ENCODE results near the gene CHCHD10. TPM values are rescaled to one million over a fixed set of nuclear protein-coding genes. Genes with fewer than 3 reads are reported as not detected.

The CHCHD10 gene
- total and polyA plus RNA-seq, 2 of the 13 experiments (the other 11 are each of a cell fraction or from before 2014, with no cell fraction given): 37.0 to 62.8 TPM

GRCh38 chr22:23772649-23773473, 5.1 kb upstream of the CHCHD10 start, which contains the start of gene MMP11:
Gene MMP11, plus strand, starts transcription at chr22:23772849. Its CDS starts 22 bp downstream, at chr22:23772871.
- ChIA-PET CTCF (ENCODE audit: low intra/inter-chr PET ratio, low total read pairs) (no interaction called here), POLR2A (interaction anchor here (0.5 to 6.6 kb wide), 8 partner anchors 9 to 116 kb away, joined by 3 to 201 read pairs (median 4); partner anchors contain the start of genes C22orf15, SLC2A11 and SMARCB1)
- H3K27me3 ChIP-seq (ENCODE audit: control insufficient read depth in 1 of 2, insufficient read depth in 2 of 2, low read length in 2 of 2): no peaks in the 10 kb centered on the region; a peak in 1 of 5 replicates
- H3K9me3 ChIP-seq (ENCODE audit: low read length): no peaks in the 10 kb centered on the region
- no TSS peak for BruUV-seq (replicated peaks)
- DNase-seq (ENCODE audit: low spot score) (no peak), ATAC-seq (peak; percentile 4), FAIRE-seq (no peak)
- H3K4me3 ChIP-seq (replicated peaks in 1 of 3; ENCODE audit: insufficient read depth in 1 of 3, low read depth in 2 of 3, low read length in 3 of 3): peak within 1 kb of the TSS; percentile 71 to 90 (median 75)
- H3K36me3 ChIP-seq (replicated peaks in 1 of 2; ENCODE audit: control insufficient read depth in 1 of 2, insufficient read depth in 2 of 2, low read length in 2 of 2): no peaks in the 10 kb centered on the region
- in situ Hi-C loops (cut with HindIII; ENCODE audit: extremely low pct_ligation_motif_present, low pct_unique_long_range_greater_than_20kb): no loop called here
- WGBS (ENCODE audit: low lambda C conversion rate): 1% methylated on average over 19 of the region's 79 CpGs
- intact Hi-C loops (cut with micrococcal nuclease; ENCODE audit: unreplicated experiment): no loop called here
- H3K9ac ChIP-seq (ENCODE audit: insufficient read depth, low read depth, low read length): peak within 1 kb of the TSS; percentile 85
- no peaks in the 10 kb centered on the region for H4K20me1 ChIP-seq (ENCODE audit: insufficient read depth, low read length)
- no peak within 1 kb of the TSS for H2AFZ ChIP-seq (ENCODE audit: low read length)
- H3K79me2 ChIP-seq (ENCODE audit: insufficient read depth, low read length): peaks cover 2% of the 10 kb centered on the region
- H3K27ac ChIP-seq (ENCODE audit: extremely low read length, insufficient read depth, low read length): peak within 1 kb of the TSS; percentile 75
- H3K4me1 ChIP-seq (ENCODE audit: insufficient read depth, low read length): peaks cover 74% of the 10 kb centered on the region
- peak within 1 kb of the TSS; percentile 90 for H3K4me2 ChIP-seq (ENCODE audit: low read depth, low read length)
- TF ChIP-seq ZNF777 (CRISPR knock-in tag; IDR thresholded peaks at IDR 0.05): 0 out of 2 replicates have a peak, but pooled peaks have one; percentile 8
- TF ChIP-seq NFE2 (CRISPR knock-in tag; IDR thresholded peaks at IDR 0.05): no peak
- peak; percentile 72 for TF ChIP-seq RBFOX2 (IDR thresholded peaks at IDR 0.05; ENCODE audit: low read depth, low read length)
- TF ChIP-seq HOXA5 (CRISPR knock-in tag; IDR thresholded peaks at IDR 0.05): no peak
- no peak for TF ChIP-seq NCOR1 (IDR thresholded peaks at IDR 0.05; ENCODE audit: borderline replicate concordance, low read length)
- TF ChIP-seq ATF7-NPFF (CRISPR knock-in tag; IDR thresholded peaks at IDR 0.05; ENCODE audit: low read depth): no peak; the same call in 1 of the 2 replicates
- peak; percentile 27; the same call in 1 of the 2 replicates for TF ChIP-seq POLR2G (IDR thresholded peaks at IDR 0.05; ENCODE audit: low read depth, low read length)
- 0 out of 2 replicates have a peak, but pooled peaks have one; percentile 20 for TF ChIP-seq SAP130 (CRISPR knock-in tag; IDR thresholded peaks at IDR 0.05; ENCODE audit: low read depth)
- peak; percentile 35 to 74; a peak in 2 of 4 replicates for TF ChIP-seq POLR2A (IDR thresholded peaks at IDR 0.05; ENCODE audit: insufficient read depth in 1 of 2, low read depth in 2 of 2, low read length in 2 of 2)
- TF ChIP-seq HMGXB4 (CRISPR knock-in tag; IDR thresholded peaks at IDR 0.05; ENCODE audit: borderline replicate concordance in 1 of 2, low read depth in 1 of 2): peak in 1 of 2 experiments; percentile 35; a peak in 1 of 4 replicates
- peak; percentile 15; the same call in 1 of the 2 replicates for TF ChIP-seq MAX (IDR thresholded peaks at IDR 0.05)
- no peak for TF ChIP-seq SKIL (CRISPR knock-in tag; IDR thresholded peaks at IDR 0.05; ENCODE audit: borderline replicate concordance)
- TF ChIP-seq MXD4 (CRISPR knock-in tag; IDR thresholded peaks at IDR 0.05): no peak
- TF ChIP-seq RARA (CRISPR knock-in tag; IDR thresholded peaks at IDR 0.05): peak; percentile 17; the same call in 1 of the 2 replicates
- no peak for TF ChIP-seq ZKSCAN8 (CRISPR knock-in tag; IDR thresholded peaks at IDR 0.05; ENCODE audit: borderline replicate concordance)
- TF ChIP-seq ZNF33A (CRISPR knock-in tag; IDR thresholded peaks at IDR 0.05; ENCODE audit: borderline replicate concordance): no peak
- TF ChIP-seq KDM5B (CRISPR knock-in tag; IDR thresholded peaks at IDR 0.05; ENCODE audit: borderline replicate concordance): peak; percentile 48; the same call in 1 of the 2 replicates
- peak; percentile 45; the same call in 1 of the 2 replicates for TF ChIP-seq ZSCAN31 (CRISPR knock-in tag; IDR thresholded peaks at IDR 0.05; ENCODE audit: low read depth)
- TF ChIP-seq ZNF317 (CRISPR knock-in tag; IDR thresholded peaks at IDR 0.05): no peak
- no peak for TF ChIP-seq JUND (CRISPR knock-in tag; IDR thresholded peaks at IDR 0.05)
- peak; percentile 23; the same call in 1 of the 2 replicates for TF ChIP-seq SPEN (CRISPR knock-in tag; IDR thresholded peaks at IDR 0.05; ENCODE audit: low read depth)
